ENCODE results near the gene MYO9A. TPM values are rescaled to one million over a fixed set of nuclear protein-coding genes. Genes with fewer than 3 reads are reported as not detected.
"Not testable (repeated sequence)": the region's sequence is repeated elsewhere in the genome, so short reads cannot be mapped to it uniquely, and the experiment has no call there.

Gene MYO9A
- polyA plus RNA-seq, 4 donors = 29.7 to 39.2 (median 34.3) TPM

GRCh38 chr15:72056217-72056616 is 61.7 kb downstream of the MYO9A start:
- not testable (repeated sequence) for DNase-seq (ENCODE audit: low read depth in 4 of 4, low spot score in 3 of 4)

- DNase-seq (ENCODE audit: low read depth in 4 of 4, low spot score in 3 of 4) = not testable (repeated sequence)
Observed at GRCh38 chr15:72053297-72053696, 64.7 kb downstream of the MYO9A start.

- no peak for DNase-seq (ENCODE audit: low read depth in 4 of 4, low spot score in 3 of 4)
Observed at GRCh38 chr15:72050700-72051099, 67.2 kb downstream of the MYO9A start.

- DNase-seq (ENCODE audit: low read depth in 4 of 4, low spot score in 3 of 4) = no peak
Observed at GRCh38 chr15:72047020-72047419, 70.9 kb downstream of the MYO9A start.

GRCh38 chr15:72044956-72045355 is 73.0 kb downstream of the MYO9A start:
- DNase-seq (ENCODE audit: low read depth in 4 of 4, low spot score in 3 of 4) = no peak

GRCh38 chr15:72042865-72043264 is 75.1 kb downstream of the MYO9A start:
- DNase-seq (ENCODE audit: low read depth in 4 of 4, low spot score in 3 of 4) = no peak

GRCh38 chr15:72042054-72042453 is 75.9 kb downstream of the MYO9A start:
- DNase-seq (ENCODE audit: low read depth in 4 of 4, low spot score in 3 of 4) = no peak

GRCh38 chr15:72037321-72037720 is 80.6 kb downstream of the MYO9A start:
- no peak for DNase-seq (ENCODE audit: low read depth in 4 of 4, low spot score in 3 of 4)

- no peak for DNase-seq (ENCODE audit: low read depth in 4 of 4, low spot score in 3 of 4)
Observed at GRCh38 chr15:72034859-72035650, 82.9 kb downstream of the MYO9A start.

GRCh38 chr15:72034351-72034750 is 83.6 kb downstream of the MYO9A start:
- DNase-seq (ENCODE audit: low read depth in 4 of 4, low spot score in 3 of 4) = no peak

- no peak for DNase-seq (ENCODE audit: low read depth in 4 of 4, low spot score in 3 of 4)
Observed at GRCh38 chr15:72033711-72034110, 84.2 kb downstream of the MYO9A start.

- DNase-seq (ENCODE audit: low read depth in 4 of 4, low spot score in 3 of 4) = no peak
Observed at GRCh38 chr15:72033285-72033684, 84.7 kb downstream of the MYO9A start.

- no peak for DNase-seq (ENCODE audit: low read depth in 4 of 4, low spot score in 3 of 4)
Observed at GRCh38 chr15:72021604-72022003, 96.3 kb downstream of the MYO9A start.

GRCh38 chr15:72020799-72021198 is 97.2 kb downstream of the MYO9A start:
- no peak for DNase-seq (ENCODE audit: low read depth in 4 of 4, low spot score in 3 of 4)

GRCh38 chr15:72014555-72014954 is 103.4 kb downstream of the MYO9A start:
- not testable (repeated sequence) for DNase-seq (ENCODE audit: low read depth in 4 of 4, low spot score in 3 of 4)

GRCh38 chr15:72013703-72014102 is 104.2 kb downstream of the MYO9A start:
- DNase-seq (ENCODE audit: low read depth in 4 of 4, low spot score in 3 of 4) = no peak

GRCh38 chr15:72011302-72011942 is 106.5 kb downstream of the MYO9A start:
- no peak for DNase-seq (ENCODE audit: low read depth in 4 of 4, low spot score in 3 of 4)

GRCh38 chr15:72009222-72009621 is 108.7 kb downstream of the MYO9A start:
- peak in 3 of 4 donors; percentile 36 to 39 (median 36) for DNase-seq (ENCODE audit: low read depth in 4 of 4, low spot score in 3 of 4)

- DNase-seq (ENCODE audit: low read depth in 4 of 4, low spot score in 3 of 4) = no peak
Observed at GRCh38 chr15:72006382-72006781, 111.6 kb downstream of the MYO9A start.

GRCh38 chr15:72005483-72005882 is 112.5 kb downstream of the MYO9A start:
- DNase-seq (ENCODE audit: low read depth in 4 of 4, low spot score in 3 of 4) = peak in 1 of 4 donors; percentile 10

- DNase-seq (ENCODE audit: low read depth in 4 of 4, low spot score in 3 of 4) = no peak
Observed at GRCh38 chr15:71999807-72000206, 118.1 kb downstream of the MYO9A start.

GRCh38 chr15:71998717-71999116 is 119.2 kb downstream of the MYO9A start:
- DNase-seq (ENCODE audit: low read depth in 4 of 4, low spot score in 3 of 4) = not testable (repeated sequence)
